ENCODE data around the gene TECTB.

Gene TECTB

DNA sequence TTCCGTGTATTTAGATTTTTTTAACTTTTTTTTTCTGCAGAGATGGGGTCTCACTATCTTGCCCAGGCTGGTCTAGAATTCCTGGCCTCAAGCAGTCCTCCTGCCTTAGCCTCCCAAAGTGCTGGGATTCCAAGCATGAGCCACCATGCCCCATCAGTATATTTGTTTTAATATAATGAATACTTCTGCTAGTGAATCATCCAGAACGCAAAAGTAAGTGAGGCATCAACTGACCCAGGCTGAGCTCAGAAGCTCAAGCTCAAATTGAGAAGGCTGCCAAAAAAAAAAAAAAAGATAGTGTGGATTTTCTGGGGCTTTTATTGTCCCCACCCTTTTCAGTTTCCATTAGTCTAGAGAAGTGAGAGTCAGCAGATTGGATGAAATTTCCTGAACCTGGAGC is 39.0 kb upstream of the TECTB start:
- Histone ChIP-seq H3K4me3 (ENCODE audit: low read length) (no peak overlapping the region), H3K27me3 (ENCODE audit: control insufficient read depth, low read length) (no peaks in the 10 kb centered on the region), H3K9me2 (replicated peaks; ENCODE audit: control insufficient read depth, low read length) (no peaks in the 10 kb centered on the region), H3K36me3 (ENCODE audit: control insufficient read depth, low read length) (no peaks in the 10 kb centered on the region), H4K20me1 (ENCODE audit: control insufficient read depth, insufficient read depth, low read depth, low read length) (no peaks in the 10 kb centered on the region), H3K4me1 (ENCODE audit: control insufficient read depth, low read length) (no peaks in the 10 kb centered on the region), H3K9me3 (ENCODE audit: control insufficient read depth, insufficient read depth, low read length) (peaks cover 14% of the 10 kb centered on the region), H3F3A (ENCODE audit: control insufficient read depth, insufficient read depth) (no peaks in the 10 kb centered on the region), H3K4me2 (ENCODE audit: low read length) (no peak overlapping the region), H3K79me2 (ENCODE audit: control insufficient read depth, low read length) (no peaks in the 10 kb centered on the region), H3K27ac (ENCODE audit: low read depth, low read length) (no peak overlapping the region)
- TF ChIP-seq, protein P1, sequence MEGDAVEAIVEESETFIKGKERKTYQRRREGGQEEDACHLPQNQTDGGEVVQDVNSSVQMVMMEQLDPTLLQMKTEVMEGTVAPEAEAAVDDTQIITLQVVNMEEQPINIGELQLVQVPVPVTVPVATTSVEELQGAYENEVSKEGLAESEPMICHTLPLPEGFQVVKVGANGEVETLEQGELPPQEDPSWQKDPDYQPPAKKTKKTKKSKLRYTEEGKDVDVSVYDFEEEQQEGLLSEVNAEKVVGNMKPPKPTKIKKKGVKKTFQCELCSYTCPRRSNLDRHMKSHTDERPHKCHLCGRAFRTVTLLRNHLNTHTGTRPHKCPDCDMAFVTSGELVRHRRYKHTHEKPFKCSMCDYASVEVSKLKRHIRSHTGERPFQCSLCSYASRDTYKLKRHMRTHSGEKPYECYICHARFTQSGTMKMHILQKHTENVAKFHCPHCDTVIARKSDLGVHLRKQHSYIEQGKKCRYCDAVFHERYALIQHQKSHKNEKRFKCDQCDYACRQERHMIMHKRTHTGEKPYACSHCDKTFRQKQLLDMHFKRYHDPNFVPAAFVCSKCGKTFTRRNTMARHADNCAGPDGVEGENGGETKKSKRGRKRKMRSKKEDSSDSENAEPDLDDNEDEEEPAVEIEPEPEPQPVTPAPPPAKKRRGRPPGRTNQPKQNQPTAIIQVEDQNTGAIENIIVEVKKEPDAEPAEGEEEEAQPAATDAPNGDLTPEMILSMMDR (IDR thresholded peaks at IDR 0.05; ENCODE audit: low read depth, low read length, poor library complexity, severe bottlenecking) = no peak
- TF ChIP-seq EZH2phosphoT487 (IDR thresholded peaks at IDR 0.05; ENCODE audit: borderline replicate concordance, low read length) = no peak

DNA sequence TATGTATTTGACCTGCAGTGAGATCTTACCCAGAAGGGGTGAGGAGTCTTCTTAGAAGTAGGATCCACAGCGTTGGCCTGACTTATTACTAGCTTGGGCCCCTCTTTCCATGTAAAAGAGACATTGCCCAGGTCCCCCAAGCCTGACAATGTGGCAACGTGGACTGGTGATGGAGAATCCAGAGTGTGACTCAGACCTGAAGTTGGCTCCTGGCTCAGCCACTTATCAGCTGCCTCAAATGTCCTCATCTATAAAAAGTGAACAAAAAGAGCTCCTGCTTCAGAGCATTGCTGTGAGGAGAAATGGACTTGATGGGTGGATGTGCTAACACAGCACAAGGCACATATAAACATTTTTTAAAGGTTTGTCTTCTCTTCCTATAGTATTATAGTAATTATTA is 35.4 kb upstream of the TECTB start:
- Histone ChIP-seq H4K20me1 (ENCODE audit: control insufficient read depth, insufficient read depth, low read depth, low read length) (no peaks in the 10 kb centered on the region), H3K9me3 (ENCODE audit: control insufficient read depth, insufficient read depth, low read length) (no peaks in the 10 kb centered on the region), H3K79me2 (ENCODE audit: control insufficient read depth, low read length) (no peaks in the 10 kb centered on the region), H3K4me2 (ENCODE audit: low read length) (no peak overlapping the region), H3K4me3 (ENCODE audit: low read length) (no peak overlapping the region), H3K9me2 (replicated peaks; ENCODE audit: control insufficient read depth, low read length) (no peaks in the 10 kb centered on the region), H3F3A (ENCODE audit: control insufficient read depth, insufficient read depth) (no peaks in the 10 kb centered on the region), H3K27me3 (ENCODE audit: control insufficient read depth, low read length) (no peaks in the 10 kb centered on the region), H3K4me1 (ENCODE audit: control insufficient read depth, low read length) (no peaks in the 10 kb centered on the region), H3K27ac (ENCODE audit: low read depth, low read length) (no peak overlapping the region), H3K36me3 (ENCODE audit: control insufficient read depth, low read length) (no peaks in the 10 kb centered on the region)
- no peak for TF ChIP-seq EZH2phosphoT487 (IDR thresholded peaks at IDR 0.05; ENCODE audit: borderline replicate concordance, low read length)
- TF ChIP-seq, protein P1 (IDR thresholded peaks at IDR 0.05; ENCODE audit: low read depth, low read length, poor library complexity, severe bottlenecking) = no peak

DNA sequence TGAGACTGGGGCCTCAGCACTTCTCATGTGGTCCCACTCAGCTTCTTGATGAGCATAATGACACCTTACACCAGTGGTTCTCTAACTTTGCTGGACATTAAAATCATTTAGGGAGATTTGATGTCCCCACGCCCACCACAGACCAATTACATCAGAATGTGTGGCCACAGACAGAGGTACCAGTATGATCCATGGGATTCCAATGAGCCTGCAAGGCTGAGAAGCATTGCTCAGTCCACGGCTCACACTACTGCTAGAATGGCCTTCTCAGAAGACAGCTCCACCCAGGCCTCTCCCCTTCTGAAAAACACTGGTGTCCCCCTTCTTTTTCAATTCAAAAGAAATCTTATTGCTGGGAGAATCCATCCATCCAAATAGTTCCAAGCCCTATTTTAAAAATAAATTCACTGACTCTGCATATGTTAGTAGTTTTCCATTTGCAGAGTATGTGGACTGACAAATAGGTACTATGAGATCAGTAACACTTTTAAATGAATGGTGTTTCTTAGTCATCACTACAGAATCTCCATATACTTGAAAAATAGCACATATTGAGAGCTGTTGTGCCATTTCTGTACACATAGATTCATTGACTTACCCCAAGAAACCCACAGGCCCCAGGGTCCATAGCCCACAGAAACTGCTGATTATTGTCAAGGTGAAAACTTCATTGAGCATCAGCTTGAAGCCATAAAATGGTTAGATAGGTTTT is 34.5 kb upstream of the TECTB start:
- H3K27ac ChIP-seq (ENCODE audit: low read depth, low read length) = no peak overlapping the region
- H3K9me2 ChIP-seq (replicated peaks; ENCODE audit: control insufficient read depth, low read length) = no peaks in the 10 kb centered on the region
- H3K4me1 ChIP-seq (ENCODE audit: control insufficient read depth, low read length) = no peaks in the 10 kb centered on the region
- H3K4me3 ChIP-seq (ENCODE audit: low read length) = no peak overlapping the region
- H3F3A ChIP-seq (ENCODE audit: control insufficient read depth, insufficient read depth) = no peaks in the 10 kb centered on the region
- H3K79me2 ChIP-seq (ENCODE audit: control insufficient read depth, low read length) = no peaks in the 10 kb centered on the region
- H3K27me3 ChIP-seq (ENCODE audit: control insufficient read depth, low read length) = no peaks in the 10 kb centered on the region
- H3K36me3 ChIP-seq (ENCODE audit: control insufficient read depth, low read length) = no peaks in the 10 kb centered on the region
- H4K20me1 ChIP-seq (ENCODE audit: control insufficient read depth, insufficient read depth, low read depth, low read length) = no peaks in the 10 kb centered on the region
- TF ChIP-seq, protein P1 (IDR thresholded peaks at IDR 0.05; ENCODE audit: low read depth, low read length, poor library complexity, severe bottlenecking) = no peak
- TF ChIP-seq EZH2phosphoT487 (IDR thresholded peaks at IDR 0.05; ENCODE audit: borderline replicate concordance, low read length) = no peak
- H3K4me2 ChIP-seq (ENCODE audit: low read length) = no peak overlapping the region
- no peaks in the 10 kb centered on the region for H3K9me3 ChIP-seq (ENCODE audit: control insufficient read depth, insufficient read depth, low read length)
